Smooth muscle cell of the brain vasculature (primary cell): Measurements from ENCODE around the gene ADAM12.
"Not testable (repeated sequence)": the region's sequence is repeated elsewhere in the genome, so short reads cannot be mapped to it uniquely, and the experiment has no call there.

Source experiments
- DNase-seq: peaks from one replicate; pipeline ENCODE4 v3.0.0-alpha.2; 2012; ENCODE audit warnings: low read depth, low spot score

The ADAM12 gene

GRCh38 chr10:126060261-126060931 lies 327.9 kb downstream of the ADAM12 start:
- DNase-seq = peak; percentile 77

- DNase-seq = peak; percentile 44
Observed at GRCh38 chr10:126059076-126059826, 329.0 kb downstream of the ADAM12 start.

GRCh38 chr10:126058507-126058906 lies 329.8 kb downstream of the ADAM12 start:
- DNase-seq = no peak

GRCh38 chr10:126058104-126058503 lies 330.2 kb downstream of the ADAM12 start:
- DNase-seq = no peak

- DNase-seq = no peak
Observed at GRCh38 chr10:126057494-126057893, 330.8 kb downstream of the ADAM12 start.

- DNase-seq = no peak
Observed at GRCh38 chr10:126054191-126054590, 334.1 kb downstream of the ADAM12 start.

GRCh38 chr10:126052171-126052570 lies 336.1 kb downstream of the ADAM12 start:
- DNase-seq = no peak

GRCh38 chr10:126049759-126050700 lies 338.2 kb downstream of the ADAM12 start:
- no peak for DNase-seq

GRCh38 chr10:126047749-126048148 lies 340.5 kb downstream of the ADAM12 start:
- DNase-seq = not testable (repeated sequence)

- no peak for DNase-seq
Observed at GRCh38 chr10:126046831-126047230, 341.4 kb downstream of the ADAM12 start.

GRCh38 chr10:126045861-126046260 lies 342.4 kb downstream of the ADAM12 start:
- DNase-seq = no peak

GRCh38 chr10:126043389-126043788 lies 344.9 kb downstream of the ADAM12 start:
- DNase-seq = no peak

- DNase-seq = no peak
Observed at GRCh38 chr10:126042906-126043305, 345.4 kb downstream of the ADAM12 start.

GRCh38 chr10:126042354-126042753 lies 345.9 kb downstream of the ADAM12 start:
- DNase-seq = no peak

GRCh38 chr10:126041804-126042231 lies 346.5 kb downstream of the ADAM12 start:
- DNase-seq = no peak

GRCh38 chr10:126041117-126041516 lies 347.2 kb downstream of the ADAM12 start:
- no peak for DNase-seq

- no peak for DNase-seq
Observed at GRCh38 chr10:126037946-126038345, 350.3 kb downstream of the ADAM12 start.

- DNase-seq = no peak
Observed at GRCh38 chr10:126036515-126036914, 351.8 kb downstream of the ADAM12 start.

GRCh38 chr10:126034586-126034985 lies 353.7 kb downstream of the ADAM12 start:
- DNase-seq = no peak

- no peak for DNase-seq
Observed at GRCh38 chr10:126029999-126030398, 358.3 kb downstream of the ADAM12 start.

- DNase-seq = no peak
Observed at GRCh38 chr10:126027692-126028091, 360.6 kb downstream of the ADAM12 start.

GRCh38 chr10:126022841-126023240 lies 365.4 kb downstream of the ADAM12 start:
- DNase-seq = no peak
